SW 1271 (cell line): ENCODE measurements around the gene FNBP1L.
A peak's percentile ranks its signal among the peaks of the same experiment; 100 is the strongest.

Experiments used
- DNase-seq, 2 experiments: peaks; one replicate each; lab custom pipeline; 2025; lab: John Stamatoyannopoulos, UW

FNBP1L gene

DNA sequence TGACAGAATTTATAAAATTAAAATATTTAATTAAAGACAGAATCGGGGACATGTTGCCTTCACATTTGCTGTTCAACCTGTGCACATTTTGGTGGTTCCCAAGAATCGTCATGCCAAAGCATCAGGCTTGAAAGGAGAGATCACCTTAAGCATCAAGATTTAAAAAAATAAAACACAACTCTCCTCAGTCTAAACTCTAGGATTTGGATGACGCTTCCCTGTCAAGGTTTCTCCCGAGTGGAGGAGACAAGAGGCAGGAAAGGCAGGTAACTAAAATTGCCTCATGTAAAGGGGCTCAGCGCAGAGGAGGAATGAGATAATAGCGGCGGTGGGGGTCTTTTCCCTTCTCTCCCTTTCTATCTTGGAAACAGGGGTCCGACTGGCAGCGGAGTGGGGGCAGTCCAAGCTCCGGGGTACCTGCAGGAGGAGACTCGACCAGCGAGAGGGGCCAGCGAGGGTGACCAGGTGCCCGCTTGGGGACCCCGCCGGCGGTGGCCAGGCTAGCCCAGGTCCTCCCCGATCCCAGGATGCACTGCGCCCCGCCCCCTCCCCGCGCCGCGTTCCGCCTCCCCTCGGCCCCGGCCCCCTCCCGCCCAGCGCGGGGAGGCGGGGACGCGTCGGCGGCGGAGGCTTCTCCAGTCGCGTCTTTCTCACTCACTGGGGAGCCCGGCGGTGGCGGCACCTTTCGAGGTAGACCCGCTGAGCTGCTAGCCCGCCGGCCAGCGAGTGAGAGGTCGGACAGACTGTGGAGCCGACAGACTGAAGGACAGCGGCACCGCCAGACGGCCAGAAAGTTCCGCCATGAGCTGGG, at the start of gene FNBP1L:
Gene FNBP1L, plus strand, starts transcription at position 638 of the 811 bp plus-strand sequence. Its CDS starts 164 bp downstream, at position 802.
- DNase-seq: peak; percentile 35 to 60

DNA sequence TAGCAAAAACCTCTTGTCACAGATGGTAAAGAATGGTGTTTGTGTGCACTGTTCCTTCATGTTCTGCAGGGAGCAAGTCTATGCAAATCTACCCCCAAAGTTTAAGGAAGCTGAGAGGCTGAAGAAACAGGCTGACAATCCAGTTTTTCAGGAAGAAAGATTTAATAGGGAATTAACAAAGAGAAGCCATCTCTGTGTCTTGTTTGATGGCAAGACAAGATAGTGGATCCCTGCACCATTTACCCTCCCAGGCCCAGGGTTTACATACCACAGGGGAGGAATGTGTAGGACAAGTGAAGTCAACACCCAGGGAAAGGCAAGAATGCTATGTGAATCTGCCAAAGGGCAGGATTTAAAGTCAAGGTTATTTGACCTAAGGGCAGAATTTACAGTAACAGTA, 48.1 kb upstream of the FNBP1L start:
- no peak for DNase-seq

DNA sequence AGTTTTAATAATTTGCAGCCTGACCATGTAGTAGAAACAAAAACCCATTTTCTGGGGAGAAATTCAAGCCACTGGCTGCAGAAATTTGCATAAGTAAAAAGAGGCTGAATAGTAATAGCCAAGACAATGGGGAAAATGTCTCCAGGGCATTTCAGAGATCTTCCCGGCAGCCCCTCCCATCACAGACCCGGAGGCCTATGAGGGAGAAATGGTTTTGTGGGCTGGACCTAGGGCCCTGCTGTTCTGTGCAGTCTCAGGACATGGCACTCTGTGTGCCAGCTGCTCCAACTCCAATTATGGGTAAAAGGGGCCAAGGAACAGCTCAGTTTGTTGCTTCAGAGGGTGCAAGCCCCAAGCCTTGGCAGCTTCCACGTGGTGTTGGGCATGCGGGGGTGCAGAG, 39.7 kb upstream of the FNBP1L start:
- DNase-seq: no peak

- no peak for DNase-seq
Measured at GRCh38 chr1:93411000-93411399, 36.9 kb upstream of the FNBP1L start.

GRCh38 chr1:93414749-93415148, 33.2 kb upstream of the FNBP1L start:
- DNase-seq: no peak

- DNase-seq: no peak
Measured at GRCh38 chr1:93415296-93415695, 32.6 kb upstream of the FNBP1L start.

- DNase-seq: no peak
Measured at GRCh38 chr1:93416183-93416582, 31.7 kb upstream of the FNBP1L start.

- DNase-seq: no peak
Measured at GRCh38 chr1:93419344-93419743, 28.6 kb upstream of the FNBP1L start.

- no peak for DNase-seq
Measured at GRCh38 chr1:93420400-93420799, 27.5 kb upstream of the FNBP1L start.

DNA sequence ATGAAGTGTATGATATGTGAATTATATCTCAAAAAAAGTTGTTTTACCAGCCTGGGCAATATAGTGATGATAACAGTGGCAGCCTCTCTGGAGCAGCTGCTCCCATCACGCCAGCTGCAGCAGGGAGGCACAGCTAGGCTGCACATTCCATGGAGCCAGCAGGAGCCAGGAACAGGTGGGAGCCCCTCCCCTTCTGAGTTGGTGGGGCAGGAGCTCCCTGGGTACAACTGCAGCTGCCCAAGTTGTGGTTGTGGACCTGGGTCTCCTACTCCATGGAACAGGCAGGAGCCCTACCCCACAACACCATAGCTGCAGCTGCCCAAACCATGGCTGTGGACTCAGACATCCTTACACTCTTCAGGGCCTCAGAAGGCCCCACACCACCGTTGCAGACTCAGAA, 21.7 kb upstream of the FNBP1L start:
- no peak for DNase-seq

DNA sequence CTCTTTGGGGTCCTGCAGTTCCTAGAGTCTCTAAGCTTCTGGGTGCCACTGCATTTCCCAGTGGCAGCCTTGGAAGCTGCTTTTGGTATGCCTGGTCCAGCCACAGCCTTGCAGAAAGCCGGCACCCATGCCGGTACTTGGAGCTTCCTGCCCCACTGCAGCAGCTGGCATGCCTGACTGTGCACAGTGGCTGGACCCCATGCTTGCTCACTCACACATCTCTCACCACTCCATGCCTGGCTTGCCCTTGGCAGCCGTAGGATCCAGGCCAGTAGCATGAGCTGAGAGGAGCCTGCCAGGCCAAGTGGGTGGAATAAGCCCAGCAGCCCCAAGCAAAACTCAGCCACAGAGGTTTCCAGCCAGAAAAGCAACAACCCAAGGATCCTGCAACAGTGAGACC, 20.3 kb upstream of the FNBP1L start:
- no peak for DNase-seq

DNA sequence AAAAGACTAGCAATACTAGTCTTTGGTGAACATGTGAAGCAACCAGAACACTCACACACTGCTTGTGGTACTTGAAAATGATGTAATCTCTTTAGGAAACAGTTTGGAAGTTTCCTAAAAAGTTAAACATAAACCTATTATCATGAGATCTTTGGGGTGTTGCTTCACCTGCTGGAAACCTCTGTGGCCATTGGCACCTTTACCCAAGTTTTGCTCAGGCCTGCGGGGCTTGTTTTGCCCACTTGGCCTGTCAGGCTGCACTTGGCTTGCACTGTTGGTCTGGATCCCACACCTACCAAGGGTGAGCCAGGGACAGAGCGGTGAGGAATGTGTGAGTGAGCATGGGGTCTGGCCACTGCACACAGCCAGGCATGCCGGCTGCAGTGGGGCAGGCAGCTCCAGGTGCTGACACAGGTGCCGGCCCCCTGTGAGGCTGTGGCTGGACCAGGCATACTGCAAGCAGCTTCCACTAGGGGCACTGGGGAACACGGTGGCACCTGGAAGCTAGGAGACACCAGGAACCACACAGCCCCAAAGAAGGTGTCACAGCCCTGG, 14.4 kb upstream of the FNBP1L start:
- no peak for DNase-seq

- DNase-seq: no peak
Measured at GRCh38 chr1:93434088-93434487, 13.8 kb upstream of the FNBP1L start.

GRCh38 chr1:93434987-93435386, 12.9 kb upstream of the FNBP1L start:
- no peak for DNase-seq

- DNase-seq: no peak
Measured at GRCh38 chr1:93435443-93435842, 12.5 kb upstream of the FNBP1L start.

GRCh38 chr1:93436496-93436895, 11.4 kb upstream of the FNBP1L start:
- no peak for DNase-seq

DNA sequence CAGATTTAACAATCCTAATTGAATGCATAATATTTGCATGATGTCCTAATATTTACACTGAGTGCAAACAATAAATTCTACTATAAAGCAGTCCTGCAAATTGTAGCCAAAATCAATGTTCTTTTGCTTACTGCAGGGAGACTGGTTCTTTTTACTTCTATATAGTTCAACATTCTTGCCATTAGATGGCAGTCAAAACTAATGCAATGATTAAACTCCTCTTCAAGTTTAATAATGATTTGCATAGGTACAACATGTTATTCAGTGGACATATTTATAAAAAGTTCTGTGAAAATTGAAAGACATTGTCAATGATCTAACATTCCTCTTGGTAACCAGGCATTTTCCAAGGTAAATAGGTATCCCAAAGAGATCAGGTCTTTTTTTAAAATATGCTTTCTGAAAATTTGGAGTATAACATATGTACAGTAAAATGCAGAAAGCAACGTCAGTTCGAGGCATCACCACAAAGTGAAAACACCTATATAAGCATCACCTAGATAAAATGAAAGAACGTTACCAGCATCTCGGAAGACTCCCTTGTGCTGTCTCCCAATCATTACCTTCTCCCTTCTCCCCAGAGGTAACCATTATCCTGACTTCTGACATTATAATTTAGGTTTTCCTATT, 9.8 kb upstream of the FNBP1L start:
- peak in 1 of 2 experiments; percentile 65 for DNase-seq

DNA sequence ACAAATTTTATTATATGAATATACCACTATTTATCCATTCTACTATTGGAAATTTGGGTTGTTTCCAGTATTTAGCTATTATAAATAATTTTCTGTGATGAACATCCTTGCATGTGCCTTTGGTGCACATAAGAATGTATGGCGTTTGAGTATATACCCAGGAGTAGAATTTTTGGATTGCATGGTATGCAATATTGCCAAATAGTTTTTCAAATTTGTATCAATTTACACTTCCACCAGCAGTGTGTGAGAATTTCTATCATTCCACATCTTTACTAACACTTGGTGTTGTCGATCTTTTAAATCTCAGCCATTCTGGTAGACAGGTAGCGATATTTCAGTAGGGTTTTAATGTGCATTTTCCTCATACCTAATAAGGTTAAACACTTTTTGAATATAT, 9.2 kb upstream of the FNBP1L start:
- DNase-seq: no peak

- DNase-seq: no peak
Measured at GRCh38 chr1:93440272-93440671, 7.6 kb upstream of the FNBP1L start.

DNA sequence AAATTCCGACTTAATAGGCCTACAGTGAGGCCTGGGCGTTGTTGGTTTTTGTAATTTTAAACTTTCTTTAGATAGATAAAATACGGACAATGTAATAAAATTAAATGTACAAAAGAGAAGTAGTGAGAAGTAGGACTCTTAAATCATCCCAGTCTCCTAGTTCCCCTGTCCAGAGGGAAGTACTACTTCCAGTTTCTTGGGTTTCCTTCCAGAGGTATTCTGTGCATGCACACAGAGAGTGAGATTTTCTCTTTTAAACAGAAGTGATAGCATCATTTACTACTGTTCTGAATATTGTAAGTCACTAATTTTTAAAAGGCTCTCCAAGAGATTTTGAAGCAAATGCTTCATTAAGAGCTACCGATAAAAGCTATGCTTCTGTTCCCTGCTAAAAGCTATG, 7.2 kb upstream of the FNBP1L start:
- no peak for DNase-seq

GRCh38 chr1:93441589-93441988, 6.3 kb upstream of the FNBP1L start:
- DNase-seq: no peak

DNA sequence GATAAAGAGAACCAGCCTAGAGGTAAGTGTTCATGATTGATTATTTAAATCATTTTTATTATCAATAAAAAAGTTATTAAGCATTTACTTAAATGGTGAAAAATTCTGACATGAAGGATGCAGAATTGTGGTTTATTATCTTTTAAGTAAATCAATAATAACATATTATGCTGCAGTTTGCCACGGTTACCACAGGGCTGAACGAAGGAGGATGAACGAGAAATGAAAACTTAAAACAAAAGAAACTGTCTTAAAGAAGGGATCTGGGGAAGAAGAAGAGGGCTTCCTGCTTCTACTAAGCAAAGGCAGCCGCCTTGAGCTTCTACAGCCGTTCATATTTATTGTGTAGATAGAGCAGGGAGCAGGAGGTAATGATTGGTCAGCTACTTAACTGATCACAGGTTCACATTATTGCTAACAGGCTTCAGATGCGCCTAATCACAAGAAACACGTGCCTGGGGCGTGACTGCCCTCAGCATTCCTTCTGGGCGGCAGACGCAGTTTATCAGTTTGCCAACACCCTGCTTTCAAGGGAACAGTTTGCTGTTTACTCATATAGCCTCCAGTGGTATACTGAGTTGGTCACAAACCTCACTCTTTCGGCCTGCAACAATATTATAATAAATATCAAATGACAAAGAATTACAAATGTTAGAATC, 5.8 kb upstream of the FNBP1L start:
- no peak for DNase-seq

GRCh38 chr1:93442741-93443140, 5.2 kb upstream of the FNBP1L start:
- DNase-seq: no peak
